Measurements from ENCODE around the gene MRPL36.

- no peak for TF ChIP-seq ZFX (IDR thresholded peaks at IDR 0.05)
- TF ChIP-seq, protein P1, sequence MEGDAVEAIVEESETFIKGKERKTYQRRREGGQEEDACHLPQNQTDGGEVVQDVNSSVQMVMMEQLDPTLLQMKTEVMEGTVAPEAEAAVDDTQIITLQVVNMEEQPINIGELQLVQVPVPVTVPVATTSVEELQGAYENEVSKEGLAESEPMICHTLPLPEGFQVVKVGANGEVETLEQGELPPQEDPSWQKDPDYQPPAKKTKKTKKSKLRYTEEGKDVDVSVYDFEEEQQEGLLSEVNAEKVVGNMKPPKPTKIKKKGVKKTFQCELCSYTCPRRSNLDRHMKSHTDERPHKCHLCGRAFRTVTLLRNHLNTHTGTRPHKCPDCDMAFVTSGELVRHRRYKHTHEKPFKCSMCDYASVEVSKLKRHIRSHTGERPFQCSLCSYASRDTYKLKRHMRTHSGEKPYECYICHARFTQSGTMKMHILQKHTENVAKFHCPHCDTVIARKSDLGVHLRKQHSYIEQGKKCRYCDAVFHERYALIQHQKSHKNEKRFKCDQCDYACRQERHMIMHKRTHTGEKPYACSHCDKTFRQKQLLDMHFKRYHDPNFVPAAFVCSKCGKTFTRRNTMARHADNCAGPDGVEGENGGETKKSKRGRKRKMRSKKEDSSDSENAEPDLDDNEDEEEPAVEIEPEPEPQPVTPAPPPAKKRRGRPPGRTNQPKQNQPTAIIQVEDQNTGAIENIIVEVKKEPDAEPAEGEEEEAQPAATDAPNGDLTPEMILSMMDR (conservative IDR thresholded peaks at IDR 0.05) = no peak
These were observed 49.2 kb downstream of the MRPL36 start for GRCh38 chr5:1750469-1750868.

All from C4-2B (cell line).